Loucy (cell line): ENCODE data around the gene RPS27L.

Experiments
- CTCF ChIP-seq: fragments of 200-600 bp; sonication (generic); conservative IDR thresholded peaks from 2 replicates; pipeline ENCODE4 v1.5.1; 2014; ENCODE audit warnings: mild to moderate bottlenecking, antibody characterized with exemption, low read length
- EZH2phosphoT487 ChIP-seq: fragments of 200-600 bp; IDR thresholded peaks from 2 replicates; pipeline ENCODE4 v1.6.1; 2018; ENCODE audit warnings: antibody characterized with exemption, mild to moderate bottlenecking, moderate library complexity, borderline replicate concordance

- TF ChIP-seq CTCF (no peak), EZH2phosphoT487 (no peak)
These were observed 48.8 kb upstream of the RPS27L start for GRCh38 chr15:63206079-63206478.
